GM18907 (cell line): Measurements from ENCODE around the gene CEBPA.
"Not testable (repeated sequence)": the region's sequence is repeated elsewhere in the genome, so short reads cannot be mapped to it uniquely, and the experiment has no call there.

Source experiments
- ATAC-seq: cut with Tn5 transposase; IDR thresholded peaks from one replicate; pipeline ENCODE4 v1.9.1; 2021; ENCODE audit warnings: mild to moderate bottlenecking, moderate library complexity; ENCODE audit not compliant: unreplicated experiment

Gene CEBPA

GRCh38 chr19:33325920-33326319 lies 23.6 kb upstream of the CEBPA start:
- ATAC-seq: no peak

DNA sequence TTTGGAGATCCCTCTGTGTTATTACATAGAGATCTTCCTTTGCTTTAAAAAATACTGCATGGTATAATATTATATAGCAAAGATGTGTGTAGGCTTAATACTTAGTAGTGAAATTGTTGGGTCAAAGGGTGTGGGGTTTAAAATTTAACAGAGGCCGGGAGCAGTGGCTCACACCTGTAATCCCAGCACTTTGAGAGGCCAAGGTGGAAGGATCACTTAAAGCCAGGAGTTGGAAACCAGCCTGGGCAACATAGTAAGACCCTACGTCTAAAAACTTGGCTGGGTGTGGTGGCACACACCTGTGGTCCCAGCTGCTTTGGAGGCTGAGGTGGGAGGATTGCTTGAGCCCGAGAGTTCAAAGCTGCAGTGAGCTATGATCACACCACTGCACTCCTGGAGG lies 22.3 kb upstream of the CEBPA start:
- ATAC-seq: no peak

DNA sequence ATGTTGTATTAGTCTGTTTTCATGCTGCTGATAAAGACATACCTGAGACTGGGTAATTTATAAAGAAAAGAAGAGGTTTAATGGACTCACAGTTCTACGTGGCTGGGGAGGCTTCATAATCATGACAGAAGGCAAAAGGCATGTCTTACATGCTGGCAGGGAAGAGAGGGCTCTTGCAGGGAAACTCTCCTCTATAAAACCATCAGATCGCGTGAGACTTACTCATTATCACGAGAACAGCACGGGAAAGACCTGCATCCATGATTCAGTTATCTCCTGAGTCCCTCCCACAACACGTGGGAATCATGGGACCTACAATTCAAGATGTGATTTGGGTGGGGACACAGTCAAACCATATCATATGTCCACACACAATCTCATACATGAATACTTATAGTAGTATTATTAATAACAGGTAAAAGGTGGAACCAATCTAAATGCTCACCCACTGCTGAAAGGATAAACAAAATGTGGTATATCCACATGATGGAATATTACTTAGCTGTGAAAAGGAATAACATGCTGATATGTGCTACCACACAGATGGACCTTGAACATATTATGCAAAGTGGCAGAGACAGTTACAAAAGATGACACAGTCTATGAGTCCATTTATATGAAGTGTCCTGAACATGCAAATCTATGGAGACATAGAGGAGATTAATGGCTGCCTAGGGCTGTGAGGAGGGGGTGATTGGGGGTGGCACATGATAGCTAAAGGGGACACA lies 20.9 kb upstream of the CEBPA start:
- ATAC-seq: no peak

DNA sequence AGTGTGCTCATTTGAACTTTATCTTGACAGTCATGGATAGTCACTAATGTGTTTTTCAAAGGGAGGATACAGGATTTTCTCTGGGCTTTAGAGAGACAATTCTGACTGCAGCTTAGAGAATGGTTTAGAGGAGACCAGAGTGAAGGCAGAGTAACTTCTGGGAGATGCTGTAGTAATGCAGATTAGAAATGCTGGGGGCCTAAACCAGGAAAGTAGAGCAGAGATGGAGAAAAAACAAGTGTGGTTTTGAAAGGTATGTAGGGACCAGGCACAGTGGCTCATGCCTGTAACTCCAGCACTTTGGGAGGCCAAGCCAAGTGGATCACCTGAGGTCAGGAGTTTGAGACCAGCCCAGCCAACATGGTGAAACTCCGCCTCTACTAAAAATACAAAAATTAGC lies 18.3 kb upstream of the CEBPA start:
- ATAC-seq: no peak

- not testable (repeated sequence) for ATAC-seq
Measured at GRCh38 chr19:33317991-33318390, 15.7 kb upstream of the CEBPA start.

DNA sequence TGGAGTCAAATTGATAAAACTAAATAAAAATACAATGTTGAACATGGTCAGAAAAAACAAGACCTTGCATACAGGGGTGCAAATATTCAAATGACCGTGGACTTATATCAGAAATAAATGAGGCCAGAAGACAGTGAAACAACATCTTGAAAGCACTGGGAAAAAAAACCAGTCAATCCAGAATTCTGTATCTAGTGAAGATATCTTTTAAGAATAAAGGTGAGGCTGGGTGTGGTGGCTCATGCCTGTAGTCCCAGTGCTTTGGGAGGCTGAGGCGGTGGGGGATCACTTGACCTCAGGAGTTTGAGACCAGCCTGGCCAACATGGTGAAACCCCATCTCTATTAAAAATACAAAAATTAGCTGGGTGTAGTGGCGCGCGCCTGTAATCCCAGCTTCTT lies 15.2 kb upstream of the CEBPA start:
- ATAC-seq: no peak

GRCh38 chr19:33316541-33317264 lies 14.4 kb upstream of the CEBPA start:
- no peak for ATAC-seq

DNA sequence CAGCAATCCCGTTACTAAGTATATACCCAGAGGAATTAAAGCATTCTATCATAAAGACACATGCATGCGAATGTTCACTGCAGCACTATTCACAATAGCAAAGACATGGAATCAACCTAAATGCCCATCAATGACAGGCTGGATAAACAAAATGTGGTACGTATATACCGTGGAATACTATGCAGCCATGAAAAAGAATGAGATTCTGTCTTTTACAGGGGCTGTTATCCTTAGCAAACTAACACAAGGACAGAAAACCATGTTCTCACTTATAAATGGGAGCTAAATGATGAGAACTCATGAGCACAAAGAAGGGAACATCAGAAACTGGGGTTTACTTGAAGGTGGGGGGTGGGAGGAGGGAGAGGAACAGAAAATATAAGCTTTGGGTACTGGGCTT lies 10.5 kb upstream of the CEBPA start:
- not testable (repeated sequence) for ATAC-seq

GRCh38 chr19:33312065-33312464 lies 9.7 kb upstream of the CEBPA start:
- ATAC-seq: no peak

DNA sequence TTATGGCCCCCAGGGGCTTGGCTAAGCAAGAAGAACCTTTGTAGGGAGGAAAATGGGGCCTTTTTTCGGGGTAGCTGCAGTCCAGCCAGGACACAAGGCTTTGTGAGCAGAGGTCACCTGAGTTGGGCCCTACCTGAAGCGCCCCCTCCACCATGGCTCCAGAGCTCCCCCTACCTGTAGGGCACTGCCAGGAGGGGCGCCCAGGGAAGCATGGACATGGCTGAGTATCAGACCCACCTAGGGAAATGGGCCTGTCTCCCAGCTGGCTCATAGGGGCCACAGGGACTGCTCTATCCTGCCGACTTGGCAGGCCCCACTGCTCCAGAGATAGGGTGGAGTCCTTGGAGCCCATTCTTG lies 9.0 kb upstream of the CEBPA start:
- ATAC-seq: no peak

GRCh38 chr19:33310606-33311325 lies 8.4 kb upstream of the CEBPA start:
- ATAC-seq: no peak

DNA sequence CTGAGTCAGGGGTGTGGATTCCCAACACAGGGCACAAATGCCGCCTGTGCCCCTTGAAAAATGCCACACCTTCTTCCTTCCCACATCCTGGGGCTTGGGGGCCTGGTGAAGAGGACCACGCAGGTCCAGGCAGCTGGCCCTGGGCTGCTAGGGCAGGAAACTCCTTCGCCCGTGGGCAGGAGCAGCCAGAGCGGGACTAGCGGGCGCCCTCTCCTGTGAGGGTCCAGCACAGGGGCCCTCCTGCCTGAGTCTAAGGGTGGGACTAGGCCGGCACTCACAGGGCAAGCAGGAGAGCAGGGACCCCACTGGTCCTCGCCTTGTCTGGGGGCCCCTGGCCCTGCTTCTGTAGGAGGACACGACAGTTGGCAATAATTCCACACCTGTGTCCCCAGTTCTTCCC lies 7.5 kb upstream of the CEBPA start:
- no peak for ATAC-seq

DNA sequence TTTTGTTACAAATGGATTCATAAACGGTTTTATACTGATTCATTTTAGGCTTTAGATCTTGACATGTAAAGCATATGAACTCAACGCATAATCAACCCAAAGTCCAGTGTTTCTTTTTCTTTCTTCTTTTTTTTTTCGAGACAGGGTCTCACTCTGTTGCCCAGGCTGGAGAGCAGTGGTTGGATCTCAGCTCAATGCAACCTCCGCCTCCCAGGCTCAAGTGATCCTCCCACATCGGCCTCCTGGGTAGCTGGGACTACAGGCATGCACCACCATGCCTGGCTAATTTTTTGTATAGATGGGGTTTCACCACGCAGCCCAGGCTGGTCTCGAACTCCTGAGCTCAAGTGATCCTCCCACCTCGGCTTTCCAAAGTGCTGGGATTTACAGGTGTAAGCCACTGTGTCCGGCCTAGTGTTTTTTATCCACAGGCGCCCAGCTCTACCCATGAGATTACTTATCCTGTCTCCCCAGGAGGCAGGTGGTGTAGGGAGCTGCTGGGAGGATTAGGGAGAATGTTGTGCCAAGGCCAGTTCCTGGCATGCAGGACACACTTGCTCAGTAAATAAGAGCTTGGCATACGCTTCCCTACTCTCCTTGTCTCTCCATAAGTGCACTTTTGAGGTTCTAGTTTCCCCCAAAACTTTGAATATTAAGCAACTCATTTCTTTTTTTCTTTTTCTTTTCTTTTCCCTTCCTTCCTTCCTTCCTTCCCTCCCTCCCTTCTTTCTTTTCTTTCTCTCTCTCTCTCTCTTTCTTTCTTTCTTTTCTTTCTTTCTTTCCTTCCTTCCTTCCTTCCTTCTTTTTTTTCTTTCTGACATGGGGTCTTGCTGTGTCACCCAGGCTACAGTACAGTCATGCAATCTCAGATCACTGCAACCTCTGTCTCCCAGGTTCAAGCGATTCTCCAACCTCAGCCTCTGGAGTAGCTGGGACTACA lies 4.8 kb upstream of the CEBPA start:
- ATAC-seq: no peak

DNA sequence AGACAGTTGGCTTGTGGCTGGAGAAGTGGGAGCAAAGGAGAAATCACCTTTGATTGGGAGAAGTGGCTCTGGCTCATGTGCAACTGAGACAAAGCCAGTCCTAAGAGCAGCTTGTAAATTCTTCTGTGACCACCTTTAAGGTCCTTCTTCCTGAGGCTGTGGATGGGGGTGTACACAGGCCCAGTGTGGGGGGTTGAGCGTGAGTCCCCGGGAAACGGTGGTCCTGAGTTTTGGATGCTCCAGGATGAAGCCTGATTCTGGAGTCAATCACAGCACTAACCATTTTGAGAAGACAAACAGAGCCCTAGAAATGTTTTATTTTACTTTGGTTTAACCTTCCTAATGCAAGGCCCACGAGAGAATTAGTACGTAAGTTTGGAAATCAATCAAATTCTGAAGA lies 3.9 kb upstream of the CEBPA start:
- no peak for ATAC-seq

DNA sequence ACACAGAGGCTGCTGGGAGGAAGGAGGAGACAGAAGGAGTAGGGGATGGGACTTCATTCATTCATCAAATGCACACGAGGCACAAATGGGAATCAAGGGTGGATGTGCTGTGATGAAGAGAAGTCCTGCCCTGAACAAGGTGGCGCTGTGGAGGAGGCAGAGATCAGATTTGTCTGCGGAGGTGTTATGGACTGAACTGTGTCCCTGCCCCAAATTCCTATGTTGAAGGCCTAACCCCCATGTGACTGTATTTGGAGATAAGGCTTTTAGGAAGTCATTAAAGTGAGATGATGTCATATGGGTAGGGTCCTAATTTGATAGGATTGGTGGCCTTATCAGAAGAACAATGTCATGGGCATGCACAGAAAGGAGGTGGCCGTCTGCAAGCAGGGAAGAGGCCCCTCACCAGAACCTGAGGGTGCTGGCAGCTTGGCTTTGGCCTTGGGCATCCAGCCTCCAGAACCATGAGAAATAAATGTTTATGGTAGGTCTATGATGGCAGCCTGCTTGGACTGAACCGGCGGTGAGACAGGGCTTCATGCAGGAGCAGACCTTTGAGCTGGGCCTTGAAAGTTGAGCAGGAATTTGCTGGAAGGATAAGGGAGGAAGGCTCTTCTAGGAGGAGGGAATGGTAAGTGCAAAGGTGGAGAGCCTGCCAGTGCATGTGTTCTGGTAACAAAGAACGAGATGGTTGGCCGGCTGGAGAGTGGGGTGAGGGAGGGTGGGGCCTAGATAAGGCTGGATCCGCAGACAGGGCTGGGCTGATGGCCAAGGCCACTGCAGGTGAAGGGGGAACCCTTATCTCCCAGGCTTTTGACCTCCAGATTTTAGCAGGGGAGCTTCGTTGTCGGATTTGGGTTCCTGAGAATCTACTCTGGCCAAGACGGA lies 2.7 kb upstream of the CEBPA start:
- ATAC-seq: no peak

DNA sequence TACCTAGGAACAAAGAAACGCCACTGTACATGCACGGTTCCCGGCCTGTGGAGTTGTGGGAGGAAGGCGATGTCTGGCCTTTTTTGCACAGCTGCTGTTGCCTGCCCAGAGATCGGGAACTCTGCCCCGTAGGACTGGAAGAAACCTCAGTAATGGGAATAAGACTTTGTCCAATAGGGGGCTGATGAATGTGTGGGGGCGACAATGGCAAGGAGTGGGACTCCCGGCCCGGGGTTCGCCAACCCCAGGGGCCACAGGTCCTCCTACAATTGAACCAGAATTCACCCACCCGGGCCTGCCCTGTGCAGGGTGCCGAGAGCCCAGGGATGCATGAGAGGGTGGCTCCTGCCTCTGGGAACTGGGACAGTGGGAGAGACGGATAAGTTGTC lies 2.0 kb upstream of the CEBPA start:
- ATAC-seq: no peak

- ATAC-seq: no peak
Measured at GRCh38 chr19:33303791-33304345, 1.5 kb upstream of the CEBPA start.

DNA sequence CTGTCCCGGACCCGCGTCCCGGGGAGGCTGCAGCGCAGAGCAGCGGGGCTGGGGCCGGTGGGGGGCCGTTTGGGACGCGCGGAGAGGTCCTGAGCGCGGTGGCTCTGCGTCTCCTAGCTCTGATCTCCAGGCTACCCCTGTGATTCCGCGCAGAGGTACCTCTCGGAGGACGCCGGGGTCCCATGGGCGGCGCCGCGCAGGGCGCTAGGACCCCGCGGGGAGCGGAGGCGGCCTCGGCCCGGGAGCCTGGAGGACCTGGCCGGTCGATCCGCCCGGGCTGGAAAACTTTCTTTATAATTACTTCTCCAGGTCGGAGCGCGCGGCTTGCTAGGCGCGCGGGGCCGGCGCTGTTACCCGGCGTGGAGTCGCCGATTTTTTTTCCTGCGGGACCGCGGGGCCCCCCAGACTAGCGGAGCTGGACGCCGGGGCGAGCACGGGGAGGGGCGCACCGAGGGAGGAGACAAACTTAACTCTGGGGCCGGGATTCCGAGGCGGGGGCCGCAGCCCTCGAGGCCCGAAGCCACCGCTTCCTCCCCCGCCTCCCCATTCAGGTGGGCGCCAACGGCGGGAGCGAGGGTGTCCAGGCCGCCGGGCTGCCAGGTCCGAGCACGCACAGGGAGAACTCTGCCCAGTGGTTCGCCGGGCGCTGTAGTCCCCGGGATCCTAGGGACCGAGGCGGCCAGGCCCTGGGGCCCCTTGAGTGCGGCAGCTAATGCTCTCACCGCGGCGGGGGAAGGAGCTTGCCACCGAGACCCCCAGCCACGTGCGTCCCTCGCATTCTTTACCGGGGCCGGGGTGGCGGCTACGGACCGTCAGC lies 848 bp upstream of the CEBPA start:
- ATAC-seq: peak; percentile 34

- no peak for ATAC-seq
Measured at GRCh38 chr19:33301900-33302174, 497 bp downstream of the CEBPA start.
